Choroid plexus epithelial cell (primary cell): Measurements from ENCODE around the gene TBC1D22A.

Source experiments
- DNase-seq: peaks from one replicate; pipeline ENCODE4 v3.0.0-alpha.2; 2010; ENCODE audit warnings: low read depth
- H3K4me3 ChIP-seq: 2 replicates; pipeline ENCODE4 v1.5.1; 2011; ENCODE audit warnings: low read depth, mild to moderate bottlenecking, control low read depth, low read length, moderate library complexity
- TF ChIP-seq, protein P1 (sequence below): conservative IDR thresholded peaks from 2 replicates; pipeline ENCODE4 v1.5.1; 2011; ENCODE audit warnings: low read depth, mild to moderate bottlenecking, control low read depth, inconsistent platforms, low read length, moderate library complexity

Gene TBC1D22A

DNA sequence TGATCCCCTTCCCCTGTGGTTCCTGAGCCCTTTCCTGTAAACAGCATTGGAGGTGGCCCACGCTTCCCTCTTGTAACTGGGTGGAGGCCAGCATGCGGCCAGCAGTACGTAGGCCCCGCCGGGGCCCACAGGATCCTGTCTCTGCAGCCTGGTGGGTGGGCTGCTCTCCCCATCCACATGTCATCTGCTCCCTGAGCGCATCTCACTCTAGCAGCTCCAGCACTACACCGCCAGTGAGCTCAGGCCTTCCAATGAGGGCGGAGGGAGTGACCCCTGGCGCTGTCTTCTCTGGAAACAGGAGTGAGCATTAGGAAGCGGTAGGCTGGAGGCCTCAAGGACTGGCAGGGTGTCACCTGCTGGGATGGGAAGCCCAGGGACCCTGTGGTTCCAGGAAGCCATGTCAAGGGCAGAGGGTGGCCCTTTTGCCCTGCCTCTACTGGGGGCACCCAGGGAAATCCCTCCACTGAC is 363.9 kb downstream of the TBC1D22A start:
- TF ChIP-seq, protein P1, sequence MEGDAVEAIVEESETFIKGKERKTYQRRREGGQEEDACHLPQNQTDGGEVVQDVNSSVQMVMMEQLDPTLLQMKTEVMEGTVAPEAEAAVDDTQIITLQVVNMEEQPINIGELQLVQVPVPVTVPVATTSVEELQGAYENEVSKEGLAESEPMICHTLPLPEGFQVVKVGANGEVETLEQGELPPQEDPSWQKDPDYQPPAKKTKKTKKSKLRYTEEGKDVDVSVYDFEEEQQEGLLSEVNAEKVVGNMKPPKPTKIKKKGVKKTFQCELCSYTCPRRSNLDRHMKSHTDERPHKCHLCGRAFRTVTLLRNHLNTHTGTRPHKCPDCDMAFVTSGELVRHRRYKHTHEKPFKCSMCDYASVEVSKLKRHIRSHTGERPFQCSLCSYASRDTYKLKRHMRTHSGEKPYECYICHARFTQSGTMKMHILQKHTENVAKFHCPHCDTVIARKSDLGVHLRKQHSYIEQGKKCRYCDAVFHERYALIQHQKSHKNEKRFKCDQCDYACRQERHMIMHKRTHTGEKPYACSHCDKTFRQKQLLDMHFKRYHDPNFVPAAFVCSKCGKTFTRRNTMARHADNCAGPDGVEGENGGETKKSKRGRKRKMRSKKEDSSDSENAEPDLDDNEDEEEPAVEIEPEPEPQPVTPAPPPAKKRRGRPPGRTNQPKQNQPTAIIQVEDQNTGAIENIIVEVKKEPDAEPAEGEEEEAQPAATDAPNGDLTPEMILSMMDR, result no peak
- no peak for DNase-seq
- no peak overlapping the region for H3K4me3 ChIP-seq

DNA sequence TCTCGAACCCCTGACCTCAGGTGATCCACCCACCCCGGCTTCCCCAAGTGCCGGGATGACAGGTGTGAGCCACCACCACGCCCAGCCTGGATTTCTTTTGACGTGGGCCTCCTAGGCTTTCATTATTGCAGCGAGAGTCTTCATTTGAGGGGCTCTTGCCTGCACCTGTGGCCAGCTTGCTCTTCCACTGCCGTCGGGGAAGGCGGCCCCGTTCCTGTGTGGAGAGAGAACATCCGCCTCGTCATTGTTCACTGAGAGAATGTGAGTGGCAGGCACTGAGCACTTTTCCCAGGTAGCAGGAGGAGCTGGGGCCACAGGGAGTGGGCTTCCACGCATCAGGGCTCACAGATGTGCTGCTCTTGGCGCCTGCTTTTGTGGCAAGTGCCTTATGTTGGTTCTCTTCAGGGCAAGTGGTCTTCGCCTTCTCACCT is 365.0 kb downstream of the TBC1D22A start:
- TF ChIP-seq, protein P1, result no peak
- no peak overlapping the region for H3K4me3 ChIP-seq

DNA sequence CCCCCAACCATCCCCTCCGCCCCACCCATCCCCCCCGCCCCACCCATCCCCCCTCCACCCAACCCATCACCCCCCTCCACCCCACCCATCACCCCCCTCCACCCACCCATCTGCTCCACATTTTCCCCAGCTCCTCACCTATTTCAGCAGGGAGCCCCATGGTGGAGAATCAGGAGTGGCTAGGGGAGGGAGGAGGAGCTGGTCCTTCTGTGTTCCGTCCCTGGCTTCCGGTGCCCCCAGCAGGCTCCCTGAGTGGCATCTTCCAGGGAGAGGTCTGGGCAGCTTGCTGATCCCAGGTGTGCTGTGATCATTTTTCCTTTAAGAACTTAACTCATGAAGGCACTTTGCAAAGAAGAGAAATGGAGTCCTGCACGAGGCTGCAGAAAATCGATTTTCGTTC is 365.8 kb downstream of the TBC1D22A start:
- TF ChIP-seq, protein P1, result no peak
- no peak overlapping the region for H3K4me3 ChIP-seq
- DNase-seq, result no peak

More for the DNA sequence above, 365.0 kb downstream of the TBC1D22A start:
- no peak for DNase-seq

DNA sequence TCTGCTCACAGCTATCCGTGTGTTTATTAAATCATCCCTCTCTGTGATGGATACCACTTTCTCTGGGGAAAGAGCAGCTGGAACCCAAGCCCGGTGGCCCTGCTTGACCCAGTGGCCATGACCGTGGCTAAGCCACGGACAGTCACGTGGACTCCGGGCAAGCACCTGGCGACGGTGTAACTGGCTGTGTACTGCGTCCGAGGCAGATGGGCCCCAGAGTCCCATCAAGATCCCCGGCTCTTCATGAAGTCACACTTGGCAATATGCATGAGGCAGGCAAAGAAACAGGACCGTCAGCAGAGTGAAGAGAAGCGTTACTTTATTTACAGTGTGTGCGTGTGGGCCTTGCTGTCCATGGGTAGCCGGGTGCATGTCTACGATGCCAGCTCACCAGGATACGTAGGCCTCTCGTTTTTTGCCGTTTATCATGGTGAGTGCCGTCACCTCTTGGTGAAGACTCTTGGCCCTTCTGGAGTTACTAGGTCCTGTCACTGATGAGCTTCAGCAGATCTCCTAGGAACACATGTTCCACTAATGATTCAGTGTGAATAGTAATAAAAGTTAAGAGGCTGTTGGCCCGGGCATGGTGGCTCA is 366.3 kb downstream of the TBC1D22A start:
- DNase-seq, result no peak
- TF ChIP-seq, protein P1, result no peak

DNA sequence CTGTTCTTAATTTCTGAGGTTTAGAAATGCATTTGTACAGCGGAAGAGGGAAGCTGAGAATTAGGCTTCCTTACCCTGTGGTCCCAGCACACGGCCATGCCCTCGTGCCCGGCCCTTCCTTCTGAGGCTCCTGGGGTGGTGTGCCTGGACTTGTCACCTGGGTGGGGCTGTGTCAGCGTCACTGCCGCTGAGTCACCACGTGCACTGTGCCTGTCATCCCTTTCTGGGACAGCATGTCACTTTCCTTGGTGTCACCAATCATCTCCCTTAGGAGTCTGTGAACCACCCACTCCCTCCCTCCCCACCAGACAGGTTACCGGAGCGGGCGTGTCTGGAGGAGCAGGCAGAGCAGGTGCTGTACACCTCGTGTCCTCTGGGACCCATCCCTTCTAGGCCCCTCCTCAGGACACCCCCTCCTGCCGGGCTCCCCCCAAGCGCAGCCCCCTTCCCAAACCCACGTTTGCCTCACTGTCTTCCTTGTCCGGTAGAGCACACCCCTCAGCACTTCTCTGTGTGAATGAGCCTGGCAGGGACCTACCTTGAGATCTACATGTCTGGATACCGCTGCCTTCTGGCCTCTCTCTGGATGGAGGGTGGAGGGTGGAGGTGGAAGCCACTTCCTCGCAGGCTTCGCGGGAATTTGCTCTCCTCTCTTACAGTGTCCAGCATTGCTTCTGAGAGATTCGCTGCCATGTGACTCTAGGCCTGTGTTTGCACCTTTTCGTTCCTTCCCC is 367.6 kb downstream of the TBC1D22A start:
- no peak for DNase-seq
- H3K4me3 ChIP-seq, result no peak overlapping the region
- TF ChIP-seq, protein P1, result no peak

More for the DNA sequence above, 366.3 kb downstream of the TBC1D22A start:
- no peak overlapping the region for H3K4me3 ChIP-seq

DNA sequence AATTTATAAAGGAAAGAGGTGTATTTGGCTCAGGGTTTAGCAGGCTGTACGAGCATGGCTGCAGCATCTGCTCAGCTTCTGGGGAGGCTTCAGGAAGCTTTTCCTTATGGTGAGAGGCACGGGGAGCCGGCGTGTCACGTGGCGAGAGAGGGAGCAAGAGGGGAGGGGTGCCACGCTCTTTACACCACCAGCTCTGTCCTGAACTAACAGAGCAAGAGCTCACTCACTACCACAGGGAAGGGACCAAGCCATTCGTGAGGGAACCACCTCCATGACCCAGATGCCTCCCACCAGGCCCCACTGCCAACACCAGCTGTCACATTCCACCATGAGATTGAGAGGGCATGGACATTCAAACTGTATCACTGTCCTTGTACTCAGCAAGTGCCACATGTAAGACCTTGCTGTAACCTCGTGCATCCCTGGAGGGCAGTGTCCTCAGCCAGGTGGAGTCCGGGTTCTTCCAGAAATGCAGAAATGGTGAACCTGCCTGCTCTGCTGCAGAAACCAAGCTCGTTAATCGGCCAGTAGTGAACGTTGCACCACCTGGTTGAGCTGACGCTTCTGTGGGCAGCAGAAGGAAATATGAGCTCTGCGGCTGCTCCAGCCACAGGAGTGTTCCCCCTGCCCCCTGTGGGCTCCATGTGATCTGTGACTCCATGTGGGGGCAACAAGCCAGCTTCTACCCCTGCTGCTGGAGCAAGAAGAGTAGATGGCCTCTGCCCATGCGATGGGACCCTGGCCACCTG is 368.6 kb downstream of the TBC1D22A start:
- TF ChIP-seq, protein P1, result no peak
- no peak overlapping the region for H3K4me3 ChIP-seq
- DNase-seq, result no peak
